Loucy (cell line): ENCODE measurements around the gene LRRC47.

Source experiments
- H2AFZ ChIP-seq: fragments of 200-600 bp; sonication (generic); 2 replicates; pipeline ENCODE4 v1.6.0; 2016; ENCODE audit warnings: antibody characterized with exemption, mild to moderate bottlenecking, low read length, moderate library complexity
- H3F3A ChIP-seq: fragments of 200-600 bp; 2 replicates; pipeline ENCODE4 v1.6.0; 2016; ENCODE audit warnings: antibody characterized with exemption, low read depth, mild to moderate bottlenecking
- H3K27me3 ChIP-seq: fragments of 200-600 bp; sonication (generic); 2 replicates; pipeline ENCODE4 v1.6.1; 2014; ENCODE audit warnings: low read length, mild to moderate bottlenecking; ENCODE audit not compliant: insufficient read depth, poor library complexity, severe bottlenecking
- H3K36me3 ChIP-seq: fragments of 200-600 bp; sonication (generic); 2 replicates; pipeline ENCODE4 v1.6.1; 2016; ENCODE audit warnings: low read length; ENCODE audit not compliant: insufficient read depth
- H3K4me1 ChIP-seq: fragments of 200-600 bp; sonication (generic); 2 replicates; pipeline ENCODE4 v1.5.1; 2014; ENCODE audit warnings: low read length, mild to moderate bottlenecking; ENCODE audit not compliant: insufficient read depth, poor library complexity, severe bottlenecking
- H3K4me2 ChIP-seq: fragments of 200-600 bp; sonication (generic); 2 replicates; pipeline ENCODE4 v1.6.0; 2014; ENCODE audit warnings: antibody characterized with exemption, low read length, low read depth, mild to moderate bottlenecking; ENCODE audit not compliant: poor library complexity, severe bottlenecking
- H3K4me3 ChIP-seq: fragments of 200-600 bp; sonication (generic); 2 replicates; pipeline ENCODE4 v1.5.1; 2014; ENCODE audit warnings: low read length, mild to moderate bottlenecking, mixed read lengths; ENCODE audit not compliant: poor library complexity, severe bottlenecking
- H3K79me2 ChIP-seq: fragments of 200-600 bp; sonication (generic); 2 replicates; pipeline ENCODE4 v1.6.1; 2014; ENCODE audit warnings: low read length; ENCODE audit not compliant: insufficient read depth
- H3K9ac ChIP-seq: fragments of 200-600 bp; sonication (generic); 2 replicates; pipeline ENCODE4 v1.6.0; 2014; ENCODE audit warnings: mild to moderate bottlenecking, low read depth, low read length, moderate library complexity; ENCODE audit not compliant: poor library complexity, severe bottlenecking
- H3K9me2 ChIP-seq: fragments of 200-600 bp; sonication (generic); replicated peaks from 2 replicates; pipeline ENCODE4 v1.6.1; 2016; ENCODE audit warnings: low read depth, low read length, mixed read lengths
- H3K9me3 ChIP-seq: fragments of 200-600 bp; sonication (generic); 2 replicates; pipeline ENCODE4 v1.6.1; 2014; ENCODE audit warnings: mild to moderate bottlenecking, antibody characterized with exemption, low read length, low read depth; ENCODE audit not compliant: insufficient read depth
- H4K20me1 ChIP-seq: fragments of 200-600 bp; sonication (generic); 2 replicates; pipeline ENCODE4 v1.6.0; 2014; ENCODE audit warnings: antibody characterized with exemption, low read length, mild to moderate bottlenecking; ENCODE audit not compliant: insufficient read depth, poor library complexity, severe bottlenecking
- CTCF ChIP-seq: fragments of 200-600 bp; sonication (generic); conservative IDR thresholded peaks from 2 replicates; pipeline ENCODE4 v1.5.1; 2014; ENCODE audit warnings: mild to moderate bottlenecking, antibody characterized with exemption, low read length
- EZH2phosphoT487 ChIP-seq: fragments of 200-600 bp; IDR thresholded peaks from 2 replicates; pipeline ENCODE4 v1.6.1; 2018; ENCODE audit warnings: antibody characterized with exemption, mild to moderate bottlenecking, moderate library complexity, borderline replicate concordance

The LRRC47 gene

DNA sequence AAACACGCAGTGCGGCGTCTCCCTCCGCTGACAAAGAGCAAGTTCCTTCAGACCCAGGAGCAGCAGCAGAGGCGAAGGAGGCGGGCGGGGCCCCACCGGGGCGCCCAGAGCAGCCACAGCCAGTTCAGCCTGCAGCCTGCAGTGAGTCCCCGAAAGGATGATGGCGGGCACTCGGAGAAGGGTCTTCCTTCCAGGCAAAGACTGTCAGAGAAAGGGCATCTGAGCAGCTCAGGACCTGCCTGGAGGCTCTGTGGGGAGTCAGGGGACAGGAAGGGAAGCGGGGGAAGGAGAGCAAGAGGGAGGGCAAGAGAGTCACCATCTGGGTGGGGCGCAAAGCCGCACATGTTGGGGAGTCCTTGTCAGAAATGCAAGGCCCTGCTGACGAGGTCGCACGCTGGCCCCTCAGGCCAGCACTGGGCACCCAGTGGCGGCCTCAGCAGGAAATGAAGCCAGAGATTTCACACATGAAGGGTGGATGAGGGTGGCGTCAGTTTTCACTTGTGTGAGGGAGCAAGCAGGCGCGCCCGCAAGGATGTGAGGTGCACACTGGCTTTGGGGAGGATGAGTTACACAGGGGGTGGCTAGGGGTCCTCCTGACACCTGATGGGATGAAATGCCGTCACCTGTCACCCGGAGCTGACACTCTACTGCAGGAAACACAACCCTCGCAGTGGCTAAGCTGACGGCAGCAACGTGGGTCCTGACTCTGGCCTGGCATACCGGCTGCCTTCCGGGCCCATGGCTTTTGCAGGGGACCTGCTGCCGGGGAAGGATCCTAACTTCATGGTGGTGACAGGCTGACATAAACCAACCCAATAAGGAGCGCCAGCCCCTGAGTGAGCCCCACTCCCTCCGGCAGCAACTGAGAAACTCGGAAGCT is 6.6 kb downstream of the LRRC47 start:
- Histone ChIP-seq H3K4me3 (no peak overlapping the region), H3K9ac (no peak overlapping the region), H3K79me2 (peaks cover 62% of the 10 kb centered on the region)

DNA sequence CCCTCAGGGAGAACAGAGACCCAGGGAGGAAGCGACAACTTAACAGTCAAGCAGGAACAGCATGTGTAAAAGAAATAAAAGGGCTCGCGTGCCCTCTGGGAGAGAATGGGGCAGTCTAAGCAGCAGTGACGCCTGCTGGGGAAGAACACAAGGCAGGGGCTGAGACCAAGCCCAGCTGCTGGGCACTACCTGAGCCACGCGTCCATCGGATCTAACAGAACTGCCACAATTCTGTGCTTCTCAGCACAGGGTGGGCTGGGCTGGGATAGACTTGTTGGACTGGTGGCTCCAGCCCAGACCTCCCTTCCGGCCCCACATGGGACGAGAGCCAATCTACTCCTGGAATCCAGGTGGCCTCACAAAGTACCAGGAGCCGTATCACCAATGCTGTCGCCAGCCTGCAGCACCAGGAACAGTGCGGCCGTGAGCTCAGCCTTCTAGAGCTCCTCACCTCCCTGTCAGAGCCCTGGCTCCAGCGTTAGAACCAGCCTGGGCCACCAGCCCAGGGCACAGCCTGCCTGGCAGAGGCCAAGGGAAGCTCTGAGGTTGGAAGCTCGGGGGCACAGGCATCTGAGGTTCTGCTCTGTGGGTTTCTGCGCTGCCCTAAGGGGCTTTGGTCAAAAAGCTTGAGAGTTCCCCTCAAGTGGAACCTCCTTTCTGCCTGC is 7.4 kb downstream of the LRRC47 start:
- no peaks in the 10 kb centered on the region for H3F3A ChIP-seq
- H3K4me3 ChIP-seq: no peak overlapping the region
- H3K9me3 ChIP-seq: no peaks in the 10 kb centered on the region
- peaks cover 54% of the 10 kb centered on the region for H3K79me2 ChIP-seq
- H4K20me1 ChIP-seq: peaks cover 24% of the 10 kb centered on the region
- H2AFZ ChIP-seq: no peak overlapping the region
- peaks cover 13% of the 10 kb centered on the region for H3K4me1 ChIP-seq
- no peak overlapping the region for H3K4me2 ChIP-seq
- peaks cover 44% of the 10 kb centered on the region; the same call in 1 of the 2 replicates for H3K36me3 ChIP-seq
- H3K9ac ChIP-seq: no peak overlapping the region
- H3K27me3 ChIP-seq: no peaks in the 10 kb centered on the region
- H3K9me2 ChIP-seq: no peaks in the 10 kb centered on the region
- TF ChIP-seq CTCF (no peak), EZH2phosphoT487 (no peak)

More for the DNA sequence above, 6.6 kb downstream of the LRRC47 start:
- H3K4me1 ChIP-seq: peaks cover 19% of the 10 kb centered on the region
- no peaks in the 10 kb centered on the region for H3K9me2 ChIP-seq
- peaks cover 30% of the 10 kb centered on the region for H4K20me1 ChIP-seq
- H3K4me2 ChIP-seq: no peak overlapping the region
- H3K9me3 ChIP-seq: no peaks in the 10 kb centered on the region
- H3K36me3 ChIP-seq: peaks cover 36% of the 10 kb centered on the region; the same call in 1 of the 2 replicates
- no peaks in the 10 kb centered on the region for H3F3A ChIP-seq
- H2AFZ ChIP-seq: no peak overlapping the region
- TF ChIP-seq CTCF: no peak
- no peak for TF ChIP-seq EZH2phosphoT487
- H3K27me3 ChIP-seq: no peaks in the 10 kb centered on the region

DNA sequence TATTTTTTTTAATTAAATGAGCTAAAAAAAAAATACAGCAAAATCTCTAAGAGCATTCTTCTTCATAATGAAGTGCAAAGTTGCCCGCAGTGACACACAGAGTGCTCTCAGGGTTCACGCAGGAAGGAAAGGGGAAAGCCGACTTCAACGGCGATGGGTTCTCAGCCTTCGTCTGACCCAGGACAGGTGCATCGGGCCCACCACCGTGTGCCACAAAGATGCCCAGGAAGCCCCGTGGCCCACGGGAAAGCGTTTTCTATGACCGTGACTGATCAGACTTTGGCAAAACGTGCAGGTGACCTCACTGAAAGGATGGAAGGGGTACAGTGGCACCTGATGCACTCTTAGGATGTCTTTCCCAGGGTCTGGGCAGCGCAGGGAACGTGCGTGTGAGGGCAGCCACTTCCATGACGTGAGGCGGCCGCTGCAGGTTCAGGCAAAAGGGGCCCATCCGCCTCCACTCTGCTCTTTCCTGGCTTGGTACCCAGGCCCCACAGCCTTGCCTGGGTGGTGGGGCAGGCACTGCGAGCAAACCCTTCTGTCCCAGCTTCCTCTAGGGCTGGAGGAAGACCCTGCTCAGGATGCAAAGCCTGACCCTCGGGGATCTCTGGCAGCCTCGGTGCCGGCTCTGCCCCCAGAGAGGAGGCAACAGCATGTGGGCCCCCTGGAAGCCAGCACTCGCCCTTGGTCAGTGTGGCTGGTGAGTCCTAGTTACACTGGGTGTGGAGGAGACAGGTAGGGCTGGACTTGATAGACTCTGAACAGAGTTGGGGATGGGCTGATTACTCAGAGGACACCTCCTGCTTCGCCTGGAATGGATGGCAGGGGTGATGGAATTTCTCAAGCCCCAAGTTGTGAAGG is 8.3 kb downstream of the LRRC47 start:
- Histone ChIP-seq H3K4me2 (no peak overlapping the region), H3K9me2 (no peaks in the 10 kb centered on the region), H3K36me3 (peaks cover 53% of the 10 kb centered on the region; the same call in 1 of the 2 replicates), H3K4me3 (no peak overlapping the region), H3K4me1 (peaks cover 4% of the 10 kb centered on the region), H3K9ac (no peak overlapping the region), H2AFZ (no peak overlapping the region), H3K9me3 (no peaks in the 10 kb centered on the region), H3F3A (no peaks in the 10 kb centered on the region), H4K20me1 (peaks cover 15% of the 10 kb centered on the region), H3K79me2 (peaks cover 45% of the 10 kb centered on the region), H3K27me3 (no peaks in the 10 kb centered on the region)
- TF ChIP-seq EZH2phosphoT487: no peak
- TF ChIP-seq CTCF: no peak
